ENCODE results near the gene SCRT2.

- TF ChIP-seq SRF (IDR thresholded peaks at IDR 0.05; ENCODE audit: low read depth, low read length), result no peak
- no peak for TF ChIP-seq YY1 (IDR thresholded peaks at IDR 0.05; ENCODE audit: low read depth, low read length)
- TF ChIP-seq USF2 (IDR thresholded peaks at IDR 0.05; ENCODE audit: low read length), result no peak
- no peak for TF ChIP-seq EZH2 (IDR thresholded peaks at IDR 0.05; ENCODE audit: low read depth, low read length, severe bottlenecking)
- no peak for TF ChIP-seq HDAC2 (IDR thresholded peaks at IDR 0.05; ENCODE audit: borderline replicate concordance in 1 of 2, low read depth in 2 of 2, low read length in 2 of 2)
- TF ChIP-seq CTCF (IDR thresholded peaks at IDR 0.05; ENCODE audit: control extremely low read depth in 1 of 3, insufficient read depth in 1 of 3, low read depth in 1 of 3, low read length in 3 of 3), result no peak
Observed at GRCh38 chr20:687468-688203, 12.0 kb upstream of the SCRT2 start.
